Aorta (tissue), 4 donors: ENCODE data around the gene NDRG4. TPM values are rescaled to one million over a fixed set of nuclear protein-coding genes. Genes with fewer than 3 reads are reported as not detected.

Experiments used
- polyA plus RNA-seq, 2 donors: library from polyadenylated mRNA; stranded (reverse); fragments of 200-250 nt; gene quantifications; one replicate each; pipeline ENCODE4 v1.2.3, GENCODE V29; 2013
- total RNA-seq, 2 donors: library from RNA; stranded (reverse); fragmentation: NEBNext Ultra II Directional; extraction: Animal tissue kit (Norgen Biotek cat#: 25700); gene quantifications; one replicate each; pipeline ENCODE4 v1.2.1, GENCODE V29; 2021
- donor health status: healthy with polysubstance abuse.
- donor health status: Bipolar disorder and iron deficiency.
- donor health status: DM: no; HTN: no; CAD: no.
- donor health status: DM: yes; HTN: yes; CAD: no.

NDRG4 gene
- total and polyA plus RNA-seq, 4 donors, result 6.9 to 9.6 (median 8.1) TPM

Other genes starting within 250 kb of the NDRG4 start
- not detected for gene PRSS54, start 205.1 kb upstream of the NDRG4 start, total RNA-seq
- not detected for gene PRSS54, start 205.1 kb upstream of the NDRG4 start, polyA plus RNA-seq
- 1 to 10 TPM; 1.8 to 2.2 TPM for gene GINS3, start 107.7 kb upstream of the NDRG4 start, total RNA-seq
- 1 to 10 TPM in 1 of 2 donors, under 1 TPM in 1; 0.59 to 1.0 TPM for gene GINS3, start 107.7 kb upstream of the NDRG4 start, polyA plus RNA-seq
- 10 to 100 TPM; 11.1 to 16.2 TPM for gene SETD6, start 15.4 kb downstream of the NDRG4 start, total RNA-seq
- gene SETD6, start 15.4 kb downstream of the NDRG4 start, polyA plus RNA-seq, result 10 to 100 TPM in 1 of 2 donors, 1 to 10 TPM in 1; 4.9 to 19.3 TPM
- 100 to 1,000 TPM; 103 to 124 TPM for gene CNOT1, start 129.7 kb downstream of the NDRG4 start, total RNA-seq
- 10 to 100 TPM; 32.6 to 53.5 TPM for gene CNOT1, start 129.7 kb downstream of the NDRG4 start, polyA plus RNA-seq
- 10 to 100 TPM; 11.2 to 22.9 TPM for gene SLC38A7, start 184.6 kb downstream of the NDRG4 start, total RNA-seq
- gene SLC38A7, start 184.6 kb downstream of the NDRG4 start, polyA plus RNA-seq, result 1 to 10 TPM; 1.5 to 7.7 TPM
- gene GOT2, start 234.2 kb downstream of the NDRG4 start, total RNA-seq, result 10 to 100 TPM; 31.9 to 32.7 TPM
- gene GOT2, start 234.2 kb downstream of the NDRG4 start, polyA plus RNA-seq, result 10 to 100 TPM; 20.4 to 25.3 TPM